Measurements from ENCODE around the gene POU6F2.
A peak's percentile ranks its signal among the peaks of the same experiment; 100 is the strongest.
"Not testable (repeated sequence)": the region's sequence is repeated elsewhere in the genome, so short reads cannot be mapped to it uniquely, and the experiment has no call there.

The POU6F2 gene, protein sequence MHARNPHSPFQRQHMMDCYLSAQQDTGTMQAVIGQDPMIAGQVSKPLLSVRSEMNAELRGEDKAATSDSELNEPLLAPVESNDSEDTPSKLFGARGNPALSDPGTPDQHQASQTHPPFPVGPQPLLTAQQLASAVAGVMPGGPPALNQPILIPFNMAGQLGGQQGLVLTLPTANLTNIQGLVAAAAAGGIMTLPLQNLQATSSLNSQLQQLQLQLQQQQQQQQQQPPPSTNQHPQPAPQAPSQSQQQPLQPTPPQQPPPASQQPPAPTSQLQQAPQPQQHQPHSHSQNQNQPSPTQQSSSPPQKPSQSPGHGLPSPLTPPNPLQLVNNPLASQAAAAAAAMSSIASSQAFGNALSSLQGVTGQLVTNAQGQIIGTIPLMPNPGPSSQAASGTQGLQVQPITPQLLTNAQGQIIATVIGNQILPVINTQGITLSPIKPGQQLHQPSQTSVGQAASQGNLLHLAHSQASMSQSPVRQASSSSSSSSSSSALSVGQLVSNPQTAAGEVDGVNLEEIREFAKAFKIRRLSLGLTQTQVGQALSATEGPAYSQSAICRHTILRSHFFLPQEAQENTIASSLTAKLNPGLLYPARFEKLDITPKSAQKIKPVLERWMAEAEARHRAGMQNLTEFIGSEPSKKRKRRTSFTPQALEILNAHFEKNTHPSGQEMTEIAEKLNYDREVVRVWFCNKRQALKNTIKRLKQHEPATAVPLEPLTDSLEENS

DNA sequence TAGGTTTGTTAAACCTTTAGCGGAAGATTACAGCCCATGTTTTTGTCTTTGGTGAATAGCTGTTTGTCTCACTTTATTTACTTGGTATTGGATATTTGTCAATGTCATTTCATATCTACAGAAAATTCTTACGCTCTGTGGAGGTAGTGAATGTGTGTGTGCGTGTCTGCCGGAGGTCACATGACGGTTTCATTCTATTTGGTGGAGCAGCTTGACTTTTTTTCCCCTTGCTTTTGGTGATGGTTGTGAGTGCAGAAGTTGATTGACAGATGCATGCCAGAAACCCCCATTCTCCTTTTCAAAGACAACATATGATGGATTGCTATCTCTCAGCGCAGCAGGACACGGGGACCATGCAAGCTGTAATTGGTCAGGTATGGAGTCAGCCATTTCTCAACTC is at the start of gene POU6F2:
TSS of gene POU6F2 (plus strand) at position 225 of the 400 bp plus-strand sequence. CDS start at position 270, 45 bp downstream.
- DNase-seq (no peak), ATAC-seq (no peak)
- H3K9me3 Mint-ChIP-seq = no peaks in the 10 kb centered on the region
- no peak within 1 kb of the TSS for H3K4me3 Mint-ChIP-seq
- no peaks in the 10 kb centered on the region for H3K4me1 Mint-ChIP-seq
- H3K36me3 Mint-ChIP-seq (ENCODE audit: low read depth) = no peaks in the 10 kb centered on the region
- no peak within 1 kb of the TSS for H3K27ac Mint-ChIP-seq
- peaks cover 40% of the 10 kb centered on the region for H3K27me3 Mint-ChIP-seq

DNA sequence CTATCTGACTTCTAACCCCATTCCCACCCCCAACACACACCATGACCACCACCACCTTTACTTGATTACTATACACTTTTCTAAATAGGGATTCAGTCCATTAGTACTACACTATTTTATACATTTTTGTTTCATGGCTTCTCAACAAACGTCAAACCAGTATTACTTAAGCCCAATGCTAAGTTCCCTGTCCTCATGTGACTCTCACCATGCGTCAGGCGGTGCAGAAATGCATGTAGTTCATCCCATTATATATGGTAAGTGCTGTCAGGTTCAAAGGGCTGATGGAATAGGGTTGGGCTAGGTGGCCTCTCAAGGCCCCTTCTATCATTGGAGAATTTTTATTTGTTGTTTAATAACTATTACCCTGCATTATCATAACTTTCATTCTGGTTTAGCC is 49.2 kb upstream of the POU6F2 start:
- Mint-ChIP-seq H3K36me3 (ENCODE audit: low read depth) (no peaks in the 10 kb centered on the region), H3K27ac (no peak overlapping the region), H3K4me1 (no peaks in the 10 kb centered on the region), H3K4me3 (no peak overlapping the region), H3K9me3 (no peaks in the 10 kb centered on the region), H3K27me3 (peaks cover 4% of the 10 kb centered on the region)
- ATAC-seq (no peak), DNase-seq (no peak)

DNA sequence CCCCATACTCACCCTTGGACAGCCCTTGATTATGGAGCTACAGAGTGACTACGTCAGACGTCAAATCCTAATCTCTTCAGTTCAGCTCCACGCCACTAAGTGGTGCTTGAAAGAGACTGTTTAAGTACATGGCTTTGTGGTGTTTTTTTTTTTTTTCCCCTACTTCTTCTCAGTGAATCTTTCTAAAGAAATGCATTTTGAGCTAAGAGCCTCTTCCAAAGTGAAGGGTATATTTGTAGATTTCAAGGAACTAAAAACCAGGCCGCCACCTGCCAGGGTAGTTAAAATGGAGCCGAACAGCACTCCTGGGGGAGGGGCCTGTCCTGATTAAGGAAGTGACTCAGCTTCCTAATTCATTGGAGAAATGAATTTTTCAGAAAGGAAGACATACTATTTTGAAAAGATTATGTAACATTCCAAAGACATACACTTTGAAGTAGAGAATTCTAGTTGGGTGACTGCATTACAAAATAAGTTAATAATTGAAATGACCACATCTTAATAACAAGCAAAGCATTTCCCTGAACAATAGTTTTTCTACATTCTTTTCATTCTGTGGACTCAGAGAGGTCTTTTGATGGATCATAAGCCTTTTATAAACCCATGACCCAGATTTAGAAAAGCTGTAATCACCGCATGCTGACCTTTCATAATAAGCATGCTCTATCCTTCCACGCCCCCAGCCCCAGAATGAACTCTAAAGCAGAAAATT is 48.1 kb upstream of the POU6F2 start:
- DNase-seq (no peak), ATAC-seq (no peak)
- H3K27ac Mint-ChIP-seq = no peak overlapping the region
- H3K4me1 Mint-ChIP-seq = no peaks in the 10 kb centered on the region
- H3K27me3 Mint-ChIP-seq = peaks cover 7% of the 10 kb centered on the region
- no peak overlapping the region for H3K4me3 Mint-ChIP-seq
- no peaks in the 10 kb centered on the region for H3K9me3 Mint-ChIP-seq
- H3K36me3 Mint-ChIP-seq (ENCODE audit: low read depth) = no peaks in the 10 kb centered on the region

DNA sequence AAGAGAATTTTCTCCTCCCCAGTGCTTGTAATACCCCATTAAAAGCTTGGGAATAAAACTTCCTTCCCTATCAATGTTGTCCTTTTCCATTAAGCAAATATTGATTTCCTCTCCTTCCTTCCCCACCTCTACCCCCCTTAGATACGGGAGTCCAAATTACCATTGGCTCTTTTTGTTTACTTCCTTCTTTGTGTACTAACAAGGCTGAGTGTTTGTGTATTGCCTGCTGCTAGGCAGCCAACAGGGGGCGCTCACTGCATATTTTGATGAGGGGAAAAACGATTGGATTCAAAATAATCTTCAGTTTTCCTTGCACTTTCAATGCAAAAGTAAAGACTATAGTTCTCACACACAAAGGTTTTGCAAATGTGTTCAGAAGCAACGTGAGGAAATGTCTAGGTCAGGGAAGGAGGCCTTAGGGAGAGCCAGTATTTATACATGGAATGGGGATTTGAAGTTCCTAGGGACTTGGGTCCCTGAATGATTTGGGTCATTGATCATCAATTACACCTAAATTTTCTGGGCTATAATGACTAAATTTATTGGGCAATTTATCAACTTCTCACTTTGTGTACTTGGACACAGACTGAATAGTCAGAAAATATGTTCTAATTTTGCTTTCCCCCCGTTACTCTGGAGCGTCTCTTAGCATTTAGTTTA is 45.1 kb upstream of the POU6F2 start:
- H3K27ac Mint-ChIP-seq = no peak overlapping the region
- ATAC-seq (no peak), DNase-seq (peak; percentile 67)
- H3K36me3 Mint-ChIP-seq (ENCODE audit: low read depth) = no peaks in the 10 kb centered on the region
- H3K4me3 Mint-ChIP-seq = no peak overlapping the region
- no peaks in the 10 kb centered on the region for H3K4me1 Mint-ChIP-seq
- H3K9me3 Mint-ChIP-seq = no peaks in the 10 kb centered on the region
- peaks cover 7% of the 10 kb centered on the region for H3K27me3 Mint-ChIP-seq

DNA sequence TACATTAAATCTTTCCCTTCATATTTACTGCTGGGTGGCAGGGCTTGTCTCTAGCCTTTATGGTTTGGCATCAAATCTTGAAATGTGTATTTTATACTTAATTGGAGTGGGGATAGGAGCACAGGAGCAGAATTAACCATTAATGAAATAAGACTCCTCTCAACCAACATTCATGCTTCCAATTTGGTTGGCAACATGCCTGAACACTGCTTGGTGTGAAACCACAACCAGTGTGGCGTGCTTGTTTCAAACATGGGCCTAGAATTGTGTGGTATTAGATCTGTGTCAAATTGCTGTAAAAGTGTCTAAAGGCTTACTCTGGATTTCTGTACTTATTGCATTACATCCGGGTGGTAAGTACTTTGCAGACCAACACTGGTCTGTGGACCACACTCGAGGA is 43.7 kb upstream of the POU6F2 start:
- ATAC-seq = no peak
- no peak overlapping the region for H3K27ac Mint-ChIP-seq
- peaks cover 7% of the 10 kb centered on the region for H3K27me3 Mint-ChIP-seq
- H3K4me1 Mint-ChIP-seq = no peaks in the 10 kb centered on the region
- H3K9me3 Mint-ChIP-seq = no peaks in the 10 kb centered on the region
- DNase-seq = no peak
- no peak overlapping the region for H3K4me3 Mint-ChIP-seq
- no peaks in the 10 kb centered on the region for H3K36me3 Mint-ChIP-seq (ENCODE audit: low read depth)

DNA sequence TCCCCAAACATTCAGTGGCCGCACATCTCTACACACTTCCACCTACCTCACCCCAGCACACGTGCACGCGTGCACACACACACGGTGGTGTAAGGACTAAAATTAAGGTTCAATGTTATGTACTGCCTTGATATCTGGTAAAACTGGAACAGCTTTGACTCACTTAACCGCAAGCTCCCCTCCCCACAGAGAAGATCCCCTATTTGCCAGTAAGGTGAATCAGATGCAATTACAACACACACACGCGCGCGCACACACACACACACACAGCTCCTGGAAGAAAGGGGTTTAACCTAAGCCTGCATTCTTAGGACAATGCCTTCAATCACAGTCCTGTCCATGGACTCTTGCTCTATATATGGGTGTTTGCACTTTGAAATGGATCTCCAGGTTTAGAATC is 43.2 kb upstream of the POU6F2 start:
- Mint-ChIP-seq H3K4me1 (no peaks in the 10 kb centered on the region), H3K9me3 (no peaks in the 10 kb centered on the region), H3K4me3 (no peak overlapping the region), H3K27me3 (peaks cover 7% of the 10 kb centered on the region), H3K27ac (no peak overlapping the region), H3K36me3 (ENCODE audit: low read depth) (no peaks in the 10 kb centered on the region)
- no peak for DNase-seq
- no peak for ATAC-seq

DNA sequence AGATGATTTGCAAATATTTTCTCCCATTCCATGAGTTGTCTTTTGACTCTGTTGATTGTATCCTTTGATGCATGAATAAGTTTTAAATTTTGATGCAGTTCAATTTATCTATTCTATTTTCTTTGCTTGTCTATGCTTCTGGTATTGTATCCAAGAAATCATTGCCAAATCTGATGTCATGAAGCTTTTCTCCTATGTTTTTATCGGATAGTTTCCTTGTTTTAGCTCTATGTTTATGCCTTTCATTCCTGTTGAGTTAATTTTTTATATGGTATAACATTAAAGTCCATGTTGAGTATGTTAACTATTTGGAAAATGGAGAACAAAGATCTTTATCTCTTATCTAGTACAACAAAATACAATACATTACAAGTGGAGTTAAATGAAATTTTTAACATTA is 41.1 kb upstream of the POU6F2 start:
- H3K4me3 Mint-ChIP-seq = no peak overlapping the region
- no peaks in the 10 kb centered on the region for H3K4me1 Mint-ChIP-seq
- H3K27ac Mint-ChIP-seq = no peak overlapping the region
- H3K9me3 Mint-ChIP-seq = no peaks in the 10 kb centered on the region
- no peak for ATAC-seq
- H3K36me3 Mint-ChIP-seq (ENCODE audit: low read depth) = no peaks in the 10 kb centered on the region
- peaks cover 4% of the 10 kb centered on the region for H3K27me3 Mint-ChIP-seq
- DNase-seq = no peak

DNA sequence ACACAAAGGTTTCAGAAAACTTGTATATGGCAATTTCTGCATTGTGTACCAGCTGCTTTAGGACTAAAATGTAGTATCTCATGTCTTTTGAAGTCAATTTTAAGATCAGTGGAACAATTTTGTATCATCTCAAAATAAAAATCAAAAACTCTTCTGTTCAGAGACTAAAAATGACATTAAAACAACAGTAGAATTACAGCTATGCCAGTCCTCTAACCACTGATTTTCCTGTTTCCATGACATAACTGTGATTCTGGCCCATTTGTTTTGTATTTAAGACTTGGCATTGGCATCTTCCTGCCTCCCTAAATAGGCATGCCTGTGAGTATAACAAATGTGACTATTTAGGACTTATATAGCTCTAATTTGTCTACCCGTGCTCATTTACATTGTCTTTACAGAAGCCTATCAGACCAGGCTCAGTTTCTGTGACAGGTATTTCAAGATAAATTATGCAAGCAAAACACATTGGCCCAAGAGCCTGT is 39.7 kb upstream of the POU6F2 start:
- no peak overlapping the region for H3K27ac Mint-ChIP-seq
- no peak overlapping the region for H3K4me3 Mint-ChIP-seq
- H3K9me3 Mint-ChIP-seq = no peaks in the 10 kb centered on the region
- DNase-seq (no peak), ATAC-seq (no peak)
- H3K36me3 Mint-ChIP-seq (ENCODE audit: low read depth) = no peaks in the 10 kb centered on the region
- peaks cover 3% of the 10 kb centered on the region for H3K27me3 Mint-ChIP-seq
- no peaks in the 10 kb centered on the region for H3K4me1 Mint-ChIP-seq

DNA sequence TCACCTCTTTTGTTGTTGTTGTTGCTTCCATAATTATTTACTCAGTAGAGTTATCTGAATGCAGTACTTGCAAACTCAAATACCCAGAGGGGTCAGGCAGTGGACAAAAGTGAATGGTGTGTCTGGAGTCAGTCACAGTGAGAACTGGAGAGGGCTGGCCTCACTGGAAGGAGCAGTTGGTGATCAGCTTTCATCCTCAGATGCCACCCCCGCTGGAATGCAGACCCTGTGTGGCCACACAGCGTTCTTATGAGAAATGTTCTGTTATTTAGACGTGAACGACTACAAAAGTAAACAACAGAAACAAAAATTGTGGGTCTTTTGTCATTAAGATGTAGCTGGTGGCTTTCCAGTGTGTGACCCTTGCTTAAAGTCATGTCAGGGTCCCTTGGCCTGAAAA is 39.1 kb upstream of the POU6F2 start:
- no peak for ATAC-seq
- H3K27ac Mint-ChIP-seq = no peak overlapping the region
- H3K4me1 Mint-ChIP-seq = no peaks in the 10 kb centered on the region
- H3K9me3 Mint-ChIP-seq = no peaks in the 10 kb centered on the region
- H3K27me3 Mint-ChIP-seq = peaks cover 3% of the 10 kb centered on the region
- no peak for DNase-seq
- no peak overlapping the region for H3K4me3 Mint-ChIP-seq
- H3K36me3 Mint-ChIP-seq (ENCODE audit: low read depth) = no peaks in the 10 kb centered on the region

DNA sequence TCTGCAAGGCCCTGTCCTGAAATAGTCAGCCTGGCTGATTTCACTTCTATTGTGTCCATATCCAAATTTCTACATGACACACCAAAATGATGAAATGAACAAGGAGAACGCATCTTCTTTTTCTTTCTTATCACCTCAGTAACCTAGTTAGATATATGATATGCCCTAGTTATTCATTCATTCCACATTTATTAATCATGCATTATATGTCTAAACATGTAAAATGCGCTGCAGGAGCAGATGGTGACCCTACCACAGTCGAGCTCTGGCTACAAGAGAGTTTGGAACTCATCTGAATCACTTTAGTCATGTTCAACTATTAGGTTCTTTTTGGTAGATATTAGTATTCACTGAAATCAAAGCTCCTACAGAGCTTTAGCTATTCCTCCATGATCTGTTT is 36.9 kb upstream of the POU6F2 start:
- no peak for DNase-seq
- no peak overlapping the region for H3K4me3 Mint-ChIP-seq
- no peaks in the 10 kb centered on the region for H3K9me3 Mint-ChIP-seq
- H3K36me3 Mint-ChIP-seq (ENCODE audit: low read depth) = no peaks in the 10 kb centered on the region
- H3K27ac Mint-ChIP-seq = no peak overlapping the region
- ATAC-seq = no peak
- H3K27me3 Mint-ChIP-seq = peaks cover 2% of the 10 kb centered on the region
- H3K4me1 Mint-ChIP-seq = no peaks in the 10 kb centered on the region

DNA sequence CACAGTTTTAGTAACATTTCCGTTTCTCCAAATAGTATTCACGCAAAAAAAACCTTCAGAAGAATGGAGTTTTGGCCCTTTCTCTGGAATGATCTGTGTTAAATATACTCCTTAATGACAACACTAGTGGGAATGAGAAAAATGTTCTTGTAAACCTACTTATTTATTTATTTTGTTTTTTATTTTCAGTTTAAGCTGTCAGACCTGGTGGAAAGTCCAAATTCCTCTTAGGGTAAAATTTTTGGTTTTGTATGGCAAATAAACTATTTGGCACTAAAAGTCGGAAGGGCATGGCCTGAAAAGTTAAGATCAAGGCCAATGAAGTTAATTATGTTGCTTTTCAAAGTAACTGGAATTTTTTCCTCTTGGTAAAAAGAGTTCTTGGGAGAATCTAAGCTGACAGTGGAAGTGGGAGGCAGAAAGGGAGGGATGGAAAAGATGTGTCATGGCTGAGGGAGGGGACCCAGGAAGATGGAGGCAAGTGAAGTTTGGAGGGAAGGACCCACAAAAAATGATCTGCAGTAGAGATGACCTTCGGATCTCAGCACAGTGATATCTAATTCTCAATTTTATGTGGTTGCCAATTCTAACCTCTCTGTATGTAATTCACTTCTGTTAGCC is 35.2 kb upstream of the POU6F2 start:
- ATAC-seq = no peak
- Mint-ChIP-seq H3K27me3 (peaks cover 5% of the 10 kb centered on the region), H3K36me3 (ENCODE audit: low read depth) (no peaks in the 10 kb centered on the region), H3K9me3 (no peaks in the 10 kb centered on the region), H3K27ac (no peak overlapping the region), H3K4me1 (no peaks in the 10 kb centered on the region), H3K4me3 (no peak overlapping the region)
- DNase-seq = no peak

DNA sequence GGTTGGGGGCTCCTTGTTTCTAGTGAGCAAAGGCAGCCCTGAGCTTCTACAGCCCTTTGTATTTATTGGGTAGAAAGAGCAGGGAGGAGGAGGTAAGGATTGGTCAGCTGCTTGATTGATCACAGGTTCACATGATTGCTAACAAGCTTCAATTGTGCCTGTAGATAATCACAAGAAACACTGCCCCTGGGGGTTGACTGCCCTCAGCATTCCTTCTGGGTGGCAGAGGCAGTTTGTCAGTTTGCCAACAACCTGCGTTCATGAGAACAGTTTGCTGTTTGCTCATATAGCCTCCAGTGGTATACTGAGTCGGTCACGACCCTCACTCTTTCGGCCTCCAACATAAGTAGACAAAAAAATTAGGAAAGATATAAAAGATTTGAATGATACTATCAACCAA is 30.2 kb upstream of the POU6F2 start:
- H3K27me3 Mint-ChIP-seq = not testable (repeated sequence)

DNA sequence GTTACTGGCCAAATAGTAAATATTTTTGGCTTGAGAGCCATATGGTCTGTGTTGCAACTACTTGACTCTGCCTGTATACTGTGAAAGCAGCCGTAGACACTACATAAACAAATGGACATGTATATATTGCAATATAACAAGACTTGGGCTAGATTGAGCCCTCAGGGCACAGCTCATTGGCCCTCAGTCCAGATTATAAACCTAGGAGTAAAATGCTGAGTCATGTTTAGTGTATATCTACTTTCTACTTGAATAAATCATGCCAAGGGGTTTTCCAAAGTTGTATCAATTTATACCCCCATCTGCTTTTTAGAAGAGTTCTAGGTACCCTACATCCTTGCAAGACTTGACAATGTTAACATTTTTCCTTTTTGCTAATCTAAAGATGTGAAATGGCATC is 27.4 kb upstream of the POU6F2 start:
- H3K9me3 Mint-ChIP-seq = no peaks in the 10 kb centered on the region
- no peaks in the 10 kb centered on the region for H3K36me3 Mint-ChIP-seq (ENCODE audit: low read depth)
- no peak overlapping the region for H3K27ac Mint-ChIP-seq
- H3K27me3 Mint-ChIP-seq = peaks cover 16% of the 10 kb centered on the region
- no peak for ATAC-seq
- DNase-seq = no peak
- H3K4me1 Mint-ChIP-seq = no peaks in the 10 kb centered on the region
- H3K4me3 Mint-ChIP-seq = no peak overlapping the region

More for the DNA sequence above, 30.2 kb upstream of the POU6F2 start:
- not testable (repeated sequence) for H3K36me3 Mint-ChIP-seq (ENCODE audit: low read depth); H3K27ac Mint-ChIP-seq; H3K4me1 Mint-ChIP-seq; H3K4me3 Mint-ChIP-seq; H3K9me3 Mint-ChIP-seq; ATAC-seq; DNase-seq

DNA sequence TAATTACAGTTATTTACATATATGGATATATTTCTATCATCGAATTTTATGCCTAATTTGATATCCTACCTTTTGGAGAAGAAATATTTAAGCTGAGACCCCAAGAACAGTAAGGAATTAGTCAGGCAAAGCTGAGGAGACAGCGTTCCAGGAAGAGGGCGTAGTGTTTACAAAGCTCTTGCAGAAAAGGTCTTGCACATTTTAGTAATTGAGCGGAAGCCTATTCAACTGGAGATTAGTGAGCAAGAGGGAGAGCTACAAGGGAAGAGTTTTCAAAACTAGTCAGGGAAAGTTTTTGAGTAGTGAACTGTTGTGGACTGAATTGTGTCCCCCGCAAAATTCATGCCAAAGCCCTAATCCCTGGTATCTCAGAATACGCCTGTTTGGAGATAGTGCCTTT is 26.5 kb upstream of the POU6F2 start:
- Mint-ChIP-seq H3K4me3 (no peak overlapping the region), H3K27ac (no peak overlapping the region), H3K36me3 (ENCODE audit: low read depth) (no peaks in the 10 kb centered on the region), H3K27me3 (peaks cover 16% of the 10 kb centered on the region), H3K9me3 (no peaks in the 10 kb centered on the region), H3K4me1 (no peaks in the 10 kb centered on the region)
- ATAC-seq (no peak), DNase-seq (no peak)
